Keratinocyte (primary cell): ENCODE results near the gene UNC13B. TPM values are rescaled to one million over a fixed set of nuclear protein-coding genes. Genes with fewer than 3 reads are reported as not detected.
A peak's percentile ranks its signal among the peaks of the same experiment; 100 is the strongest.

ENCODE experiments used
- DNase-seq: peaks from one replicate; pipeline ENCODE4 v3.0.0-alpha.2; 2011; ENCODE audit warnings: low read depth, missing footprints, low spot score
- FAIRE-seq: peaks from 2 replicates; lab custom pipeline; 2011; peaks lifted over from hg19 to GRCh38; lab: Jason Lieb, UNC
- H2AFZ ChIP-seq: 2 replicates; pipeline ENCODE4 v1.6.0; 2012; ENCODE audit warnings: low read length, control low read depth, inconsistent platforms; ENCODE audit not compliant: control insufficient read depth
- H3K27ac ChIP-seq: 2 replicates; pipeline ENCODE4 v1.5.1; 2011; ENCODE audit warnings: low read length; ENCODE audit not compliant: control insufficient read depth, insufficient read depth
- H3K27me3 ChIP-seq: 3 replicates; pipeline ENCODE4 v1.6.0; 2011; ENCODE audit warnings: low read length; ENCODE audit not compliant: control insufficient read depth, insufficient read depth; ENCODE audit errors: extremely low read depth
- H3K36me3 ChIP-seq, 2 experiments: 2 replicates in 1 of 2; 3 replicates in 1 of 2; pipeline ENCODE4 v1.5.1; 2011; ENCODE audit warnings: low read length in 2 of 2, mild to moderate bottlenecking in 1 of 2; ENCODE audit not compliant: control insufficient read depth in 2 of 2, insufficient read depth in 2 of 2; ENCODE audit errors: extremely low read depth in 1 of 2
- H3K4me1 ChIP-seq: 3 replicates; pipeline ENCODE4 v1.5.1; 2011; ENCODE audit warnings: low read length; ENCODE audit not compliant: control insufficient read depth, insufficient read depth; ENCODE audit errors: extremely low read depth
- H3K4me2 ChIP-seq: 3 replicates; pipeline ENCODE4 v1.6.0; 2011; ENCODE audit warnings: low read depth, low read length; ENCODE audit not compliant: control insufficient read depth, insufficient read depth; ENCODE audit errors: extremely low read depth
- H3K4me3 ChIP-seq, 3 experiments: fragments of 200-600 bp in 1 of 3; sonication (generic) in 1 of 3; 2 replicates in 2 of 3; 3 replicates in 1 of 3; pipeline ENCODE4 v1.5.1; 2011 to 2016; ENCODE audit warnings: low read length in 3 of 3, mild to moderate bottlenecking in 3 of 3, control low read depth in 2 of 3, inconsistent platforms in 1 of 3, low read depth in 1 of 3, mixed read lengths in 1 of 3, mixed run types in 1 of 3, moderate library complexity in 1 of 3; ENCODE audit not compliant: control insufficient read depth in 2 of 3, insufficient read depth in 2 of 3; ENCODE audit errors: extremely low read depth in 1 of 3
- H3K79me2 ChIP-seq: 2 replicates; pipeline ENCODE4 v1.6.0; 2012; ENCODE audit warnings: low read length; ENCODE audit not compliant: control insufficient read depth, insufficient read depth
- H3K9ac ChIP-seq: 3 replicates; pipeline ENCODE4 v1.6.0; 2011; ENCODE audit warnings: low read length; ENCODE audit not compliant: control insufficient read depth, insufficient read depth; ENCODE audit errors: extremely low read depth
- H3K9me1 ChIP-seq: 3 replicates; pipeline ENCODE4 v1.6.0; 2011; ENCODE audit warnings: low read length; ENCODE audit not compliant: control insufficient read depth, insufficient read depth; ENCODE audit errors: extremely low read depth
- H3K9me3 ChIP-seq: 2 replicates; pipeline ENCODE4 v1.5.1; 2012; ENCODE audit warnings: low read depth, low read length; ENCODE audit not compliant: control insufficient read depth
- H4K20me1 ChIP-seq: 3 replicates; pipeline ENCODE4 v1.6.0; 2011; ENCODE audit warnings: low read length; ENCODE audit not compliant: control insufficient read depth, insufficient read depth; ENCODE audit errors: extremely low read depth
- CTCF ChIP-seq, 3 experiments: IDR thresholded peaks in 1 of 3; conservative IDR thresholded peaks in 1 of 3; optimal IDR thresholded peaks in 1 of 3; 2 replicates in 2 of 3; 3 replicates in 1 of 3; pipeline versions ENCODE3 to v1.5.1; 2011; ENCODE audit warnings: low read length in 3 of 3, mild to moderate bottlenecking in 3 of 3, moderate library complexity in 2 of 3, control low read depth in 1 of 3, inconsistent platforms in 1 of 3; ENCODE audit not compliant: insufficient read depth in 2 of 3; ENCODE audit errors: extremely low read depth in 1 of 3
- EZH2 ChIP-seq: IDR thresholded peaks from one replicate; pipeline ENCODE4 v1.6.1; 2012; ENCODE audit warnings: inconsistent platforms, mild to moderate bottlenecking, low read length, moderate library complexity
- dilution Hi-C: fragments of 300-500 bp; cut with MboI; formaldehyde crosslinking; loops from one replicate; pipeline ENCODE4 v1.7.0; 2020; ENCODE audit warnings: low sequenced_read_pairs; ENCODE audit not compliant: extremely low pct_ligation_motif_present
- polyA plus RNA-seq, 5 experiments: library from polyadenylated mRNA; depleted of rRNA in 3 of 5; stranded (reverse) in 3 of 5; stranded (forward) in 1 of 5; unstranded in 1 of 5; fragments of >200 nt; gene quantifications; 1 replicate in 1 of 5; 2 replicates in 3 of 5; 3 replicates in 1 of 5; pipeline versions ENCODE4 v1.2.1 to v1.2.3, GENCODE V29; 2011 to 2012; ENCODE audit warnings: missing spikeins in 2 of 5, low read depth in 1 of 5, low replicate concordance in 1 of 5

The UNC13B gene
- polyA plus RNA-seq, 1 donor (not counting 4 experiments of a cell fraction or from before 2014, with no cell fraction given), result 9.3 TPM

- TF ChIP-seq CTCF (optimal IDR thresholded peaks at IDR 0.05 in 1 of 3, IDR thresholded peaks at IDR 0.05 in 1 of 3, conservative IDR thresholded peaks at IDR 0.05 in 1 of 3; ENCODE audit: extremely low read depth in 1 of 3, insufficient read depth in 2 of 3, low read length in 3 of 3) (no peak), EZH2 (no peak)
- Histone ChIP-seq H3K9ac (no peak overlapping the region), H4K20me1 (no peaks in the 10 kb centered on the region), H2AFZ (no peak overlapping the region), H3K9me3 (no peaks in the 10 kb centered on the region), H3K27ac (no peak overlapping the region), H3K36me3 (peaks cover 2 to 3% of the 10 kb centered on the region in 2 experiments), H3K9me1 (no peaks in the 10 kb centered on the region), H3K4me3 (no peak overlapping the region), H3K79me2 (no peaks in the 10 kb centered on the region), H3K27me3 (no peaks in the 10 kb centered on the region), H3K4me2 (no peak overlapping the region), H3K4me1 (no peaks in the 10 kb centered on the region)
- DNase-seq, result no peak
- FAIRE-seq, result no peak
- dilution Hi-C loops, result no loop called here
Measured at GRCh38 chr9:35404865-35405264, 243.1 kb downstream of the UNC13B start.

GRCh38 chr9:35406183-35406959, 244.6 kb downstream of the UNC13B start:
- no peaks in the 10 kb centered on the region for H3K9me3 ChIP-seq
- no peak for TF ChIP-seq CTCF (optimal IDR thresholded peaks at IDR 0.05 in 1 of 3, IDR thresholded peaks at IDR 0.05 in 1 of 3, conservative IDR thresholded peaks at IDR 0.05 in 1 of 3; ENCODE audit: extremely low read depth in 1 of 3, insufficient read depth in 2 of 3, low read length in 3 of 3)
- TF ChIP-seq EZH2, result no peak
- no peak for DNase-seq
- no peaks in the 10 kb centered on the region for H4K20me1 ChIP-seq
- H3K79me2 ChIP-seq, result no peaks in the 10 kb centered on the region
- no peak overlapping the region for H3K27ac ChIP-seq
- H3K27me3 ChIP-seq, result no peaks in the 10 kb centered on the region
- H3K4me3 ChIP-seq, result peak overlapping the region in 2 of 3 experiments; percentile 6 to 47
- H3K4me2 ChIP-seq, result peak overlapping the region; percentile 53
- no peaks in the 10 kb centered on the region for H3K9me1 ChIP-seq
- peaks cover 0 to 3% of the 10 kb centered on the region in 2 experiments for H3K36me3 ChIP-seq
- H3K4me1 ChIP-seq, result no peaks in the 10 kb centered on the region
- no peak for FAIRE-seq
- no peak overlapping the region for H3K9ac ChIP-seq
- dilution Hi-C loops, result no loop called here
- H2AFZ ChIP-seq, result peak overlapping the region; percentile 25
